Activated CD4-positive, alpha-beta T cell treated with anti-CD3 and anti-CD28 coated beads, Interleukin-2, amount 10 ng/mL, durations not matched to agents 7 days and 5 days (primary cell): ENCODE measurements around the gene DSCAML1. TPM values are rescaled to one million over a fixed set of nuclear protein-coding genes. Genes with fewer than 3 reads are reported as not detected.

Experiments used
- CTCF ChIA-PET: fragments of 350-600 bp; sonication (Branson Sonifier 250); formaldehyde crosslinking; loops from one replicate; lab custom pipeline; 2021; ENCODE audit warnings: antibody characterized with exemption; lab: Charles Lee
- POLR2A ChIA-PET: fragments of 350-600 bp; sonication (Branson Sonifier 250); formaldehyde crosslinking; loops from one replicate; lab custom pipeline; 2021; ENCODE audit warnings: antibody characterized with exemption; lab: Charles Lee
- DNase-seq: peaks from one replicate; pipeline ENCODE4 v3.0.0-alpha.2; 2020
- H3K27ac Mint-ChIP-seq: one replicate; pipeline ENCODE4 v1.8.0; 2021; ENCODE audit warnings: mild to moderate bottlenecking, moderate library complexity, mixed read lengths
- H3K27me3 Mint-ChIP-seq: one replicate; pipeline ENCODE4 v1.8.0; 2021; ENCODE audit warnings: mixed read lengths
- H3K36me3 Mint-ChIP-seq: one replicate; pipeline ENCODE4 v1.8.0; 2021; ENCODE audit warnings: low read depth, mixed read lengths
- H3K4me1 Mint-ChIP-seq: one replicate; pipeline ENCODE4 v1.8.0; 2021; ENCODE audit warnings: mixed read lengths
- H3K4me3 Mint-ChIP-seq: one replicate; pipeline ENCODE4 v1.8.0; 2021; ENCODE audit warnings: mild to moderate bottlenecking, moderate library complexity, mixed read lengths
- H3K9me3 Mint-ChIP-seq: one replicate; pipeline ENCODE4 v1.8.0; 2021; ENCODE audit warnings: mixed read lengths
- total RNA-seq, 2 experiments: library from RNA; stranded (reverse); gene quantifications; one replicate each; pipeline ENCODE4 v1.2.3, GENCODE V29; 2021

DSCAML1 gene
- total RNA-seq, 2 experiments from 2014 or later = 0.02 to 0.25 TPM

GRCh38 chr11:117603932-117604331, 193.1 kb downstream of the DSCAML1 start:
- Mint-ChIP-seq H3K4me3 (no peak overlapping the region), H3K4me1 (peaks cover 14% of the 10 kb centered on the region), H3K9me3 (no peaks in the 10 kb centered on the region), H3K27ac (no peak overlapping the region), H3K36me3 (no peaks in the 10 kb centered on the region), H3K27me3 (peaks cover 8% of the 10 kb centered on the region)
- ChIA-PET CTCF (no interaction called here), POLR2A (no interaction called here)
- DNase-seq = no peak

DNA sequence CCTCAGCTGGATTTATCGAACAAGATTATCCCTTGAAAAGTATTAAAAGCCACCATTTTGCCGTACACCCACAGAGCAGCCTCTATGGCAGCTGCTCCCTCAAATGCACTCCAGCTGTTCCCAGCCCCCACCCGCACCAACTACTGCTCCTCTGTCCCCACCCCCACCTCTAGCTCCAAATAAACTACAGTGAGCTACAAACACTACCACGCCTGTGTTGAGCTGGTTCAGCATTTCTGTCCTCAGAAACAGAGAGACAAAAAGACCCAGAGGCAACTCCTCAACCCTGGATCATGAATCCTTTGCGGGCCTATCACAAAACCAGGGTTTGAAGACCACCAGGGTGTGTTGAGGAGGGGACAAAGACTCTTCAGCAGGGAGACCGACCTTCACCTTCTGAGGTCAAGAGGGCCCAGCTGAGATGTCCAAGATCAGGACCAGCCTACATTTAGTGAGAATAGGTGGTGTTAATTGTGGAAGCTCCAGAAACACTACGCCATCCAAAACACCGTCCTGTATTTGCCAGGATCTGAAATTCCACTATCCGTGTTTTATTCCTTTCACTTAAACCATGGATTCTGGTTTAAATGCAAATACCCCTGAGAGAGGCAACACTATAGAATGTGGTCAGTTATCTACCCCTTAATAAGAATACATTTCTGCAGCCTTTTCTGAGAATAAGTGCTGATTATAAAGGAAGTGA, 195.9 kb downstream of the DSCAML1 start:
- peaks cover 11% of the 10 kb centered on the region for H3K27me3 Mint-ChIP-seq
- peaks cover 5% of the 10 kb centered on the region for H3K4me1 Mint-ChIP-seq
- CTCF ChIA-PET = no interaction called here

DNA sequence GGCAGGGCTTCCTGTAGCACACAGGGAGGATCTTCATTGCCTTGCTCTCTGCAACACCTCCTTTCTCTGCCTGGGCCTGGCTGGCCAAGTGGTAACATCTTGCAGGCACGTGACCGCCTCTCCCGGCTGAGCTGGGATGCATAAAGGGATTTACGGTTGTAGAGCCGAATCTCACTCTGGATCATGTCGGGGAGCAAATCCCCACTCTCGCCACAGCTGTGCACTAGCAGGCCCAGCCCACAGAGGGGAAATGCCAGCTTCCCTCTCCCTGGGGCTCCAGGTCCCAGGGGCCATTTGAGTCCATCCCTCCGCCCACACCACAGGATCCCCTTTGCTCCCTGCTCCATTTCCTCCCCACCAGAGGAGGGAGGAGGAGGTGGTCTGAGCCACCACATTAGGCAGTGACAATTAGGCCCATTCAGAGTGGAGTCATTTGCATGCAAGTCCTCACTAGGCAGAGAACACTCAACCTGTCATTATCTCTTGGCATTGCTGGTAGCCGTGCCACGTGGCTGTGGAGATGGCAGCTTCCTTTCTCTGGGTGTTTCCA, 196.7 kb downstream of the DSCAML1 start:
- Mint-ChIP-seq H3K4me1 (no peaks in the 10 kb centered on the region), H3K9me3 (no peaks in the 10 kb centered on the region), H3K27ac (no peak overlapping the region), H3K27me3 (peaks cover 11% of the 10 kb centered on the region), H3K4me3 (no peak overlapping the region), H3K36me3 (no peaks in the 10 kb centered on the region)
- CTCF ChIA-PET = no interaction called here
- POLR2A ChIA-PET = no interaction called here
- DNase-seq = no peak

More for the DNA sequence above, 195.9 kb downstream of the DSCAML1 start:
- no peak overlapping the region for H3K4me3 Mint-ChIP-seq
- no peaks in the 10 kb centered on the region for H3K36me3 Mint-ChIP-seq
- H3K27ac Mint-ChIP-seq = no peak overlapping the region
- POLR2A ChIA-PET = no interaction called here
- no peak for DNase-seq
- H3K9me3 Mint-ChIP-seq = no peaks in the 10 kb centered on the region

GRCh38 chr11:117597071-117597470, 199.9 kb downstream of the DSCAML1 start:
- POLR2A ChIA-PET = no interaction called here
- no peaks in the 10 kb centered on the region for H3K9me3 Mint-ChIP-seq
- CTCF ChIA-PET = no interaction called here

DNA sequence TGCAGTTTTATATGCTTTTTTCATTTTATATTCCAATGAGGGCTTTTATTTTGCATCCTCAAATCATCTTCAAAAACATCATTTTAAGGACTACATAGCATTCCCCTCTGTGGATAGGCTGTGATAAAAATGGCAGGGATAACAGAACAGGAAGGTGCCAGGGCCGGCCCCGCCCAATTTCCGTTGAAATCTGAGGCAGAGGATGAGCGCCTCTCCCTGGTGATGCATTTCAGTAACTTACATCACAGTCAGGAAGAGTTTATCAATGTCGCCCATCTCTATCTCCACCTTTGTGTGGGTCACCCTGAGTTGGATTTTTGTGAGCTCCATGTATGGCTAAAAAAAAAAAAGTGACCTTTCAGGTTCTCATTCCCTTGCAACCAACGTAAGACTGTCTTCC, 201.6 kb downstream of the DSCAML1 start:
- Mint-ChIP-seq H3K4me1 (no peaks in the 10 kb centered on the region), H3K27ac (no peak overlapping the region), H3K9me3 (no peaks in the 10 kb centered on the region), H3K27me3 (peaks cover 11% of the 10 kb centered on the region), H3K36me3 (no peaks in the 10 kb centered on the region), H3K4me3 (no peak overlapping the region)
- ChIA-PET CTCF (no interaction called here), POLR2A (no interaction called here)
- DNase-seq = no peak

More at GRCh38 chr11:117597071-117597470, 199.9 kb downstream of the DSCAML1 start:
- Mint-ChIP-seq H3K36me3 (no peaks in the 10 kb centered on the region), H3K27me3 (peaks cover 13% of the 10 kb centered on the region), H3K4me3 (no peak overlapping the region), H3K4me1 (no peaks in the 10 kb centered on the region), H3K27ac (no peak overlapping the region)
- peak; percentile 71 for DNase-seq

GRCh38 chr11:117594721-117595120, 202.3 kb downstream of the DSCAML1 start:
- Mint-ChIP-seq H3K36me3 (no peaks in the 10 kb centered on the region), H3K27me3 (peaks cover 8% of the 10 kb centered on the region), H3K4me1 (no peaks in the 10 kb centered on the region), H3K4me3 (no peak overlapping the region), H3K9me3 (no peaks in the 10 kb centered on the region), H3K27ac (no peak overlapping the region)
- POLR2A ChIA-PET = no interaction called here
- CTCF ChIA-PET = no interaction called here
- no peak for DNase-seq

DNA sequence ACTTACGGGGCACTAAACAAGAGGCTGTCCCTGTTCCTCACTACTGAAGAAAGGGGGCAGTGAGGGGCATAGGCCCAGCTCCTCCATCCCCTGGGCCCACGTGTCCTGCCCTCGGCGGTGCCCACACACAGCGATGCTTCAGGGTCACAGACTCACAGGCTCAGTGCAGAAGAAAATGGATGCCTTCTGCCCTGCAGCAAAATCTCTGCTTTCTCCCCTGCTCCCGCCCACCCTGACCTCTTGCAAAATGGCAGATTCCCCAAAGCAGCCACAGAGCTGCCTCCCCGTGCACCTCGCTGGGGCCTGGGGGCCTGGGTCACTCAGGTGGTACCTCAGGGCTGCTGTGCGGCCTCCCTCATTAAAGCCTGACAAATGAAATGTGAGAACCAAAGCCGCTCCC, 204.0 kb downstream of the DSCAML1 start:
- Mint-ChIP-seq H3K4me3 (no peak overlapping the region), H3K9me3 (no peaks in the 10 kb centered on the region), H3K36me3 (no peaks in the 10 kb centered on the region), H3K27ac (no peak overlapping the region), H3K27me3 (peaks cover 5% of the 10 kb centered on the region), H3K4me1 (no peaks in the 10 kb centered on the region)
- POLR2A ChIA-PET = no interaction called here
- CTCF ChIA-PET = interaction anchor here (0.6 kb wide), 1 partner anchor 9 kb away, joined by 4 read pairs; no protein-coding TSS in a partner anchor
- DNase-seq = no peak

- no peak overlapping the region for H3K4me3 Mint-ChIP-seq
- no peaks in the 10 kb centered on the region for H3K36me3 Mint-ChIP-seq
- H3K4me1 Mint-ChIP-seq = no peaks in the 10 kb centered on the region
- ChIA-PET CTCF (no interaction called here), POLR2A (no interaction called here)
- H3K27ac Mint-ChIP-seq = no peak overlapping the region
- no peak for DNase-seq
- H3K27me3 Mint-ChIP-seq = peaks cover 4% of the 10 kb centered on the region
- no peaks in the 10 kb centered on the region for H3K9me3 Mint-ChIP-seq
These were observed 205.5 kb downstream of the DSCAML1 start for GRCh38 chr11:117591316-117592039.

DNA sequence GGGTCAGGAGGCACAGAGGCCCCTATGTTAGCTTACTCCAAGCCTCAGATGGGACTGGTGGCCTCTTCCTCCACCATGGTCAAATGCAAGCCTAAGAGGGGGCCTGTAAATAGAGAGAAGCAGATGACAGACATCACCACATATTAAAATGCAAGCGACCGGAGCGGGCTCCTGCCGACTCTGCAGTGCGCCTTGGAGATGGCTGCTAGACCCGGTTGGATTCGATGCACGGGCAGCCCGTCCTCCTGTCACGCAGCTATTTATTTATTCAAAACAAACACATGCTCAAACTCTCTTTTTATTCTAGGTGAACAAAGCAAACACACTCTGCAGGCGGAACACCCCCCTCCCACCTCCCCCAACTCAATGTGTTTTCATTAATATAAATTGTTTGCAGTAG, 208.0 kb downstream of the DSCAML1 start:
- POLR2A ChIA-PET = no interaction called here
- Mint-ChIP-seq H3K27me3 (peaks cover 2% of the 10 kb centered on the region), H3K9me3 (no peaks in the 10 kb centered on the region), H3K4me3 (no peak overlapping the region), H3K4me1 (no peaks in the 10 kb centered on the region), H3K27ac (no peak overlapping the region), H3K36me3 (no peaks in the 10 kb centered on the region)
- CTCF ChIA-PET = no interaction called here
- no peak for DNase-seq

GRCh38 chr11:117588166-117588810, 208.7 kb downstream of the DSCAML1 start:
- Mint-ChIP-seq H3K27me3 (peaks cover 2% of the 10 kb centered on the region), H3K27ac (no peak overlapping the region), H3K4me3 (no peak overlapping the region), H3K9me3 (no peaks in the 10 kb centered on the region), H3K4me1 (no peaks in the 10 kb centered on the region), H3K36me3 (no peaks in the 10 kb centered on the region)
- ChIA-PET CTCF (no interaction called here), POLR2A (no interaction called here)
- no peak for DNase-seq

DNA sequence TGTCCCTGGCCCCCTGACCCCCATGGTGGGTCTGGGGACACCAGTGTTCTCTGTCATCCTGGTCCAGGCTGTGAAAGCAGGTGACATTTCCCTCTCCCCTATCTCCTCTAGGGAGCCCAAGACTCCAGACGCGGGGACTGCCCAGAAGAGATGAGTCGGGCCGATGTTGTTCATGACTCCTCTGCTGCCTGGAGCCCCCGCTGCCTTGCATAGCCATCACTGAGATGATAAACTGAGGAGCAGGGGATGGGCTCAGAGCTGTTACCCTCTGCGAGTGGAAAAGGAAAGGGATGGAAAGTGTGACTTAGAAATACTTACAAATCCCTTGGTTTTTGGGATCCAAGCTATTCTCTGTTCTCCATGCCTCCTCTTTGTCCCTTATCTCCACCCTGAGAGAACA, 209.6 kb downstream of the DSCAML1 start:
- Mint-ChIP-seq H3K9me3 (no peaks in the 10 kb centered on the region), H3K4me1 (no peaks in the 10 kb centered on the region), H3K4me3 (no peak overlapping the region), H3K27ac (no peak overlapping the region), H3K36me3 (no peaks in the 10 kb centered on the region), H3K27me3 (peaks cover 2% of the 10 kb centered on the region)
- CTCF ChIA-PET = interaction anchor here (1.3 kb wide), 1 partner anchor 569 kb away, joined by 3 read pairs; no protein-coding TSS in a partner anchor
- POLR2A ChIA-PET = no interaction called here
- no peak for DNase-seq

DNA sequence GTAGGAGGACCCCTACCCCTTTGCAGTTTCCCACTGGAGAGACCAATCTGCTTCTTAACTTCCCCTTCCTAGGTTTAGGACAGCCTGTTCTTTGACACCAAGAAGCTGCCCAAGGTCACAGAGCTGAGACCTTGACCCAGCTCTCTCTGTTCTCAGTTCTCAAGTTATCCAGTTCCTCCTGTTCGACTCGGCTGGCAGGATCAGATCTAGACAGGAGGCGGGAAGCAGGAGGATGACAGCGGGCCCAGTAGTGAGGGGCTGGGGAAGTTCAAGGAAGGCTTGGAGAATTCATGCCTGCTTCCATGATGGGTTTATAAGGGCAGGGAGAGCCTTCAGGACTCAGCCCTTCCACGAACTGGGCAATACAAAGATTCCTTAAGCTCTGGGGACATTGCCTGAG, 210.6 kb downstream of the DSCAML1 start:
- no peak for DNase-seq
- ChIA-PET CTCF (interaction anchor here (1.3 kb wide), 1 partner anchor 570 kb away, joined by 3 read pairs; no protein-coding TSS in a partner anchor), POLR2A (no interaction called here)
- Mint-ChIP-seq H3K4me1 (no peaks in the 10 kb centered on the region), H3K4me3 (no peak overlapping the region), H3K9me3 (no peaks in the 10 kb centered on the region), H3K36me3 (no peaks in the 10 kb centered on the region), H3K27ac (no peak overlapping the region), H3K27me3 (peaks cover 2% of the 10 kb centered on the region)

GRCh38 chr11:117585631-117586030, 211.4 kb downstream of the DSCAML1 start:
- Mint-ChIP-seq H3K4me3 (no peak overlapping the region), H3K36me3 (no peaks in the 10 kb centered on the region), H3K4me1 (no peaks in the 10 kb centered on the region), H3K27ac (no peak overlapping the region), H3K27me3 (peaks cover 2% of the 10 kb centered on the region), H3K9me3 (no peaks in the 10 kb centered on the region)
- DNase-seq = no peak
- CTCF ChIA-PET = no interaction called here
- POLR2A ChIA-PET = no interaction called here
